H1 (cell line): ENCODE results near the gene CPXM2. TPM values are rescaled to one million over a fixed set of nuclear protein-coding genes. Genes with fewer than 3 reads are reported as not detected.

Source experiments
- CHD7 ChIP-seq: fragments of 300-600 bp; sonication (generic); IDR thresholded peaks from 2 replicates; pipeline ENCODE4 v1.7.1; 2012; ENCODE audit warnings: low read length, moderate library complexity, mild to moderate bottlenecking, inconsistent platforms; ENCODE audit not compliant: insufficient replicate concordance
- POLR2A ChIP-seq, 2 experiments: IDR thresholded peaks; 1 replicate in 1 of 2; 2 replicates in 1 of 2; pipeline ENCODE4 v1.6.1; 2011; ENCODE audit warnings: low read depth in 2 of 2, low read length in 2 of 2, mild to moderate bottlenecking in 2 of 2; ENCODE audit errors: control extremely low read depth in 1 of 2
- RAD21 ChIP-seq, 2 experiments: IDR thresholded peaks in 1 of 2; conservative IDR thresholded peaks in 1 of 2; 2 replicates each; pipeline ENCODE4 v1.6.1; 2011; ENCODE audit warnings: low read depth in 2 of 2, low read length in 2 of 2, improper control_type of control experiment in 1 of 2, inconsistent platforms in 1 of 2, mild to moderate bottlenecking in 1 of 2, moderate library complexity in 1 of 2
- polyA plus RNA-seq, 7 experiments: library from polyadenylated mRNA; depleted of rRNA in 3 of 7; stranded (reverse) in 5 of 7; unstranded in 2 of 7; fragments of >200 nt in 5 of 7; fragments of 200-250 nt in 2 of 7; gene quantifications; 1 replicate in 5 of 7; 2 replicates in 1 of 7; 4 replicates in 1 of 7; pipeline versions ENCODE4 v1.2.1 to v1.2.3, GENCODE V29; 2011 to 2013; ENCODE audit warnings: missing spikeins in 2 of 7, mixed read lengths in 2 of 7
- total RNA-seq: library from RNA; stranded (reverse); fragmentation: NEBNext Ultra II Directional; extraction: Animal tissue kit (Norgen Biotek cat#: 25700); gene quantifications from 2 replicates; pipeline ENCODE4 v1.2.1, GENCODE V29; 2021

CPXM2 gene
- total and polyA plus RNA-seq, 2 of the 8 experiments (the other 6 are each of a cell fraction or from before 2014, with no cell fraction given): 2.4 to 2.9 TPM

GRCh38 chr10:123863721-123864482 lies 27.7 kb downstream of the CPXM2 start (continued):
- TF ChIP-seq CHD7: no peak
- TF ChIP-seq POLR2A (IDR thresholded peaks at IDR 0.05; ENCODE audit: control extremely low read depth in 1 of 2, low read depth in 2 of 2, low read length in 2 of 2): no peak
- TF ChIP-seq RAD21 (IDR thresholded peaks at IDR 0.05 in 1 of 2, conservative IDR thresholded peaks at IDR 0.05 in 1 of 2; ENCODE audit: low read depth in 2 of 2, low read length in 2 of 2): peak in 1 of 2 experiments; percentile 3; a peak in 1 of 4 replicates
- TF ChIP-seq, all 59 proteins: peak for 2
